DMS153 treated with DMSO at 0.1 percent for 48 hours (cell line): Measurements from ENCODE around the gene CCL4.
"Not testable (repeated sequence)": the region's sequence is repeated elsewhere in the genome, so short reads cannot be mapped to it uniquely, and the experiment has no call there.

Experiments used
- DNase-seq: peaks from one replicate; lab custom pipeline; 2025; ENCODE audit not compliant: unreplicated experiment; lab: John Stamatoyannopoulos, UW

CCL4 gene

GRCh38 chr17:36115649-36115977, 12.0 kb downstream of the CCL4 start:
- DNase-seq: not testable (repeated sequence)

- no peak for DNase-seq
These were observed 14.1 kb downstream of the CCL4 start for GRCh38 chr17:36117505-36118382.

- DNase-seq: no peak
These were observed 15.1 kb downstream of the CCL4 start for GRCh38 chr17:36118477-36119353.

DNA sequence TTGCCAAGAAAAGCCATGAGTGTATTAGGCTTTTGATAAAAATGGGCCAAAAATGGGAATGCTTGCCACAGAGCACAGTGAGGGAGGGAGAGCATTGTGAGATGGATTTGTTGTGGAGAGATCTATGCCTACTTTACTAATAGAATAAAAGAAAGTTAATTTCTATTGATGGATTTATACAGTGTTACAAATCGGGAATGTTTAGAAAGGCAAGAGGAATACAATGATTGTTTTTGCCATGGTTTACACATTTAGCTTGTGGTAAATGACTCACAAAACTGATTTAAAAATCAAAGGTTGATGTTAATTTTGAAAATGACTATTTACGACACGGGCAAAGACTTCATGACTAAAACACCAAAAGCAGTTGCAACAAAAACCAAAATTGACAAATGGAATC, 16.6 kb downstream of the CCL4 start:
- no peak for DNase-seq

DNA sequence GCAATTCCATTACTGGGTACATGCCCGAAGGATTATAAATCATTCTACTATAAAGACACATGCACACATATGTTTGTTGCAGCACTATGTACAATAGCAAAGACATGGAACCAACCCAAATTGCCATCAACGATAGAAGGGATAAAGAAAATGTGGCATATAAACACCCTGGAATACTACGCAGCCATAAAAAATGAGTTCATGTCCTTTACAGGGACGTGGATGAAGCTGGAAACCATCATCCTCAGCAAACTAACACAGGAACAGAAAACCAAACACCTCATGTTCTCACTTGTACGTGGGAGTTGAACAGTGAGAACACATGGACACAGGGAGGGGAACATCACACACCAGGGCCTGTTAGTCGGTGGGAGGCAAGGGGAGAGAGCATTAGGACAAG, 17.5 kb downstream of the CCL4 start:
- DNase-seq: not testable (repeated sequence)

- DNase-seq: no peak
These were observed 19.8 kb downstream of the CCL4 start for GRCh38 chr17:36123431-36123830.

GRCh38 chr17:36124879-36125824, 21.5 kb downstream of the CCL4 start:
- DNase-seq: no peak

DNA sequence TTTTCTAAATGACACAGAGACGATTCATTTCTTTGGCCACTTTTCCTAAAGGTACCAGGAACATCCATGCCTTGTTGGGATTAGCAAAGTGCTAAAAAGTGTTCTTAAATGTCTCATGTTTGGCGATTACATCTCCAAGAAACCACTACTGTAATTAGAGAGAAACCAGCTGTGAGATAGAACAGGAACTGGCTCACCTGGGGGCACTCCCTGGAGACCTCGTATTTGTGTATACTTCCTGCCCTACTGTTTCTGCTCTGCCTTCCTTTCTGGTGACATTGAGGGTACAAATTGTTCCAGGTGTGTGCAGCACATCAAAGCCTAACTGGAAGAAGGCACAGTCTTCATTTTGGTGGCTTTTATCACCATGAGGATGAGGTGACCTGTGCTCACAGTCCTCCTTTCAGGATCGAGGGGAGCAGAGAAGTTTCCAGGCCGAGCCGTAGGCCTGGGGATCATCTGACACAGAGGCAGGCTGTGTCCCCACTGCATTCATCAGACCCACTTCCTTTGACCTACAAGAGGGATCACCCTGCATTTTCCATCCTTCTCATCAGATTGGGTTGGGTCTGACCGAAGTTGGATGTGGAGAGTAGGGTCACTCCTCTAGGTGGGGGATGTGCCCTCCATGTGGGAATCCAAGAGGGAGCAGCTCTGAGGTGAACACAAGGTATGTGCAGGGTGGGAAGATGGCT, 23.7 kb downstream of the CCL4 start:
- no peak for DNase-seq

- DNase-seq: no peak
These were observed 24.3 kb downstream of the CCL4 start for GRCh38 chr17:36127911-36128310.

DNA sequence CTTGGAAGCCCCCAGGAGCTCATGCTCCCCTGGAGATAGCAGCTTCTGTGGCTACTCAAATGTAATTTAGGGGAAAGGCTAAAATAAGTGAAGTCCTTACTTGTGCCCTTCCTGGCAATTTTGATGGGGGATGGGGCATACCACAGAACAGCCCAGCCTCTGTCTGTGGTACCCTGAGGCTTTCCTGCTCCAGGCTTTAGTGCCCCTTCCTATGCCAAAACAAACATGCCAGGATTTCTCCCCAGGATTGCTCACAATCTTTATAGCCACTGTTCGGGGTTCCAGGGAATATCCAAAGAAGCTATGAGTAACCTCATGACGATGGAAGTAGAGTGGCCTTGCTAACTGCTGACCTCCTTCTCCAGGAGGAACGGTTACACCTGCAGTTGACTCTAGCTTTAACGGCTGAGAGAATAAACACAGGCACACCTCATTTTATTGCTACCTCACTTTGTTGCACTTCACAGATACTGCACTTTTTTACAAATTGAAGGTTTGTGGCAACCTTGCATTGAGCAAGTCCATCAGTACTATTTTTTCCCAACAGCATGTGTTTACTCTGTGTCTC, 24.9 kb downstream of the CCL4 start:
- DNase-seq: no peak

GRCh38 chr17:36129616-36130015, 26.0 kb downstream of the CCL4 start:
- no peak for DNase-seq

- no peak for DNase-seq
These were observed 26.7 kb downstream of the CCL4 start for GRCh38 chr17:36130346-36130745.

- no peak for DNase-seq
These were observed 27.8 kb downstream of the CCL4 start for GRCh38 chr17:36131421-36131820.

GRCh38 chr17:36131931-36132330, 28.3 kb downstream of the CCL4 start:
- DNase-seq: no peak

DNA sequence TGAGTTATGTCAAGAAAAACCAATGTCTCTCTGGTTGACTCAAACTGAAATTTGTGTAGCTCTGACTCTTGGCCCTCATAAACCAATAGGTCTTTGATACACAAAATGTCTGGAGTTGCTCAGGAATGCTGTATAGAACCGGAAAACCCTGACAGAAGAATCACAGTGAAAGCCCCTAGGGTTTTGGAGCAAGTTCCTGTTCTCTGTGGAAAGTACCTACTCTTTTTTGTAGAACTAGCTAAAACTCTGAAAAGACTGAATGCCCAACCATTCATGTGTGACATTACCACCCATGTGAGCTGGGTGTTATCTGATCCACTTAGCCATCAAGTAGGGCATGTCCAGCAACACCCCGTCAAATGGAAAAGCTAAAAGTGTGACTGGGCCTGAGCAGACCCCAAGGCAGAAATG, 28.8 kb downstream of the CCL4 start:
- DNase-seq: no peak

- DNase-seq: no peak
These were observed 30.1 kb downstream of the CCL4 start for GRCh38 chr17:36133602-36134236.

DNA sequence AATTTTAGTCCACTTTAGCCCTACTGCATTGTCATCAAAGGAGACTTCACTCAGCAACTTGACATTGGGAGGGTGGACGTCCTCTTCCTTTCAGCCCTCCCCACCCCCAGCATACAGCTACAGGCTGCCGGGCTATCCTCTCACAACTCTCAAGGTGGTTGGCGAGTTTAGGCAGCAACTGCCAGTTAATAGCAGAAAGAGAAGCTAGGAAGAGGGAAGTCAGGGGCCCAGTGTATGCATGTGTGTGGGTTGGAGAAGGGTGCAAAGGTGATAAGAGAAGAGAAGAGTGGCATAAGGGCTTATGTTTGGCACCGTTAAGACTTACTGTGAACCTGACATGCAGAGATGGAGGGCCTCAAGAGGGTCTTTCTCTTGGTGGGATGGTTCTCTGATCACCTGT, 31.8 kb downstream of the CCL4 start:
- DNase-seq: no peak

DNA sequence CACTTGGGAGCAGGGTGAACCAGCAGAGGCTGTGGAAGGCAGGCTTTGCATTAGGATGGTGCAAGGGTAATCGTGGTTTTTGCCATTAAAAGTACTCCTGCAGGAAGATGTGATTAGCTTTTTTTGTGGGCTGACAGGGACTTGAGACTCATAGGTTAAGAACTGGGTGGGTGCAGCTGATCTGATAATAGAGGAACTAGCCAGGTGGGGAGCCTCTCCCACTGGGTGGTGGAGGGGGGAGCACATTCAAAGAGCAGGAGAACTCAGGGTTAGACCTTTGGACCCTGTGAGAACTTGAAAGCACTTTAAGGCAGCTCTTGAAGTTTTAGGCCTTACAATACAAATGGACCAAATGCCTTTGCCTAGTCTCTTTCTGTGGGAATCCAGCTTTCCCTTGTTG, 32.4 kb downstream of the CCL4 start:
- no peak for DNase-seq

- DNase-seq: no peak
These were observed 32.8 kb downstream of the CCL4 start for GRCh38 chr17:36136439-36136838.

DNA sequence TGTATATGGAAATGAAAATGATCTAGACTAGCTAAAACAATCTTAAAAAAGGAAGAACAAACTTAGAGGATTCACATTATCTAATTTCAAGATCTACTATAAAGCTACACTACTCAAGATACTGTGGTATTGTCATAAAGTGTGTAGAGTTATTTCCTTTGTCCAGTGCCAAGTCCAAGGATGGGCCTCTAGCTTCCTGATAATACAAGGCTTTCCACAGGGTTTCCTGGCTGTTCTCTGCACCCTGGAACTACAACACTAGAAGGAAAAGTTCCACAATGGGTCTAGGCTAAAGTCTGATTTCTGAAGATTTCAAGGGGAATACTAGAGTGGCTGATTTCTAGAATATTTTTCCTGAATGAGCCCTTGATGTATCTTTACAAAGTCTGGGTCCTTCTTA, 38.6 kb downstream of the CCL4 start:
- DNase-seq: no peak
